Measurements from ENCODE around the gene EIF4A2. TPM values are rescaled to one million over a fixed set of nuclear protein-coding genes. Genes with fewer than 3 reads are reported as not detected.
A peak's percentile ranks its signal among the peaks of the same experiment; 100 is the strongest.

EIF4A2 gene
- total RNA-seq, 1 experiment from 2014 or later = 435 TPM

- H3K36me3 ChIP-seq (ENCODE audit: insufficient read depth, low read length, poor library complexity, severe bottlenecking) = no peaks in the 10 kb centered on the region
- ChIA-PET CTCF (interaction anchor here (0.6 kb wide), 1 partner anchor 284 kb away, joined by 5 read pairs; no protein-coding TSS in a partner anchor), POLR2A (ENCODE audit: low non-redundant PET) (no interaction called here)
- H3K4me3 ChIP-seq (ENCODE audit: low read depth, low read length, poor library complexity, severe bottlenecking) = no peak overlapping the region
- TF ChIP-seq, protein P1, sequence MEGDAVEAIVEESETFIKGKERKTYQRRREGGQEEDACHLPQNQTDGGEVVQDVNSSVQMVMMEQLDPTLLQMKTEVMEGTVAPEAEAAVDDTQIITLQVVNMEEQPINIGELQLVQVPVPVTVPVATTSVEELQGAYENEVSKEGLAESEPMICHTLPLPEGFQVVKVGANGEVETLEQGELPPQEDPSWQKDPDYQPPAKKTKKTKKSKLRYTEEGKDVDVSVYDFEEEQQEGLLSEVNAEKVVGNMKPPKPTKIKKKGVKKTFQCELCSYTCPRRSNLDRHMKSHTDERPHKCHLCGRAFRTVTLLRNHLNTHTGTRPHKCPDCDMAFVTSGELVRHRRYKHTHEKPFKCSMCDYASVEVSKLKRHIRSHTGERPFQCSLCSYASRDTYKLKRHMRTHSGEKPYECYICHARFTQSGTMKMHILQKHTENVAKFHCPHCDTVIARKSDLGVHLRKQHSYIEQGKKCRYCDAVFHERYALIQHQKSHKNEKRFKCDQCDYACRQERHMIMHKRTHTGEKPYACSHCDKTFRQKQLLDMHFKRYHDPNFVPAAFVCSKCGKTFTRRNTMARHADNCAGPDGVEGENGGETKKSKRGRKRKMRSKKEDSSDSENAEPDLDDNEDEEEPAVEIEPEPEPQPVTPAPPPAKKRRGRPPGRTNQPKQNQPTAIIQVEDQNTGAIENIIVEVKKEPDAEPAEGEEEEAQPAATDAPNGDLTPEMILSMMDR (conservative IDR thresholded peaks at IDR 0.05; ENCODE audit: low read depth, low read length) = no peak
- no peak for TF ChIP-seq EZH2 (IDR thresholded peaks at IDR 0.05; ENCODE audit: borderline replicate concordance, low read depth, low read length, poor library complexity, severe bottlenecking)
- DNase-seq (ENCODE audit: low spot score) = peak; percentile 90
- BruUV-seq (replicated peaks) = no TSS peak
- no peaks in the 10 kb centered on the region for H3K9me3 ChIP-seq (ENCODE audit: low read depth, low read length, poor library complexity, severe bottlenecking)
- peaks cover 4% of the 10 kb centered on the region for H3K4me1 ChIP-seq (ENCODE audit: insufficient read depth, low read length, poor library complexity, severe bottlenecking)
- intact Hi-C loops (cut with micrococcal nuclease; ENCODE audit: unreplicated experiment) = no loop called here
- no peak overlapping the region for H3K27ac ChIP-seq (ENCODE audit: low read depth, low read length, poor library complexity, severe bottlenecking)
- no peaks in the 10 kb centered on the region for H3K27me3 ChIP-seq (replicated peaks; ENCODE audit: insufficient read depth, low read depth, low read length, poor library complexity)
Measured at GRCh38 chr3:186746008-186746407, 37.4 kb upstream of the EIF4A2 start.

DNA sequence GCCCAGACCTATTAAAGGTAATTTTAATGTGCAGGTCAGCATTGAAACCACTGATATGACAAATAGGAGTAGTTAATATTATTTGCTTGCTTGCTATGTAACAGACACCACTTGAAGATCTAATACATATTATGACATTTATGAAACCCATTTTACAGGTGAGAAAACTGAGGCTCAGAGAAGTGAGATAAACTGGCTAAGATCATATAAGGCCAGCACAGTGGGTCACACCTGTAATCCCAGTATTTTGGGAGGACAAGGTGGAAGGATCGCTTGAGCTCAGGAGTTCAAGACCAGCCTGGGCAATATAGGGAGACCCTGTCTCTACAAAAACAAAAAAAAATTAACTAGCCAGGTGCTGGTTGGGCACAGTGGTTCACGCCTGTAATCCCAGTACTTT lies 33.1 kb upstream of the EIF4A2 start:
- no peak overlapping the region for H3K27ac ChIP-seq (ENCODE audit: low read depth, low read length, poor library complexity, severe bottlenecking)
- no peak for DNase-seq (ENCODE audit: low spot score)
- CTCF ChIA-PET = no interaction called here
- H3K27me3 ChIP-seq (replicated peaks; ENCODE audit: insufficient read depth, low read depth, low read length, poor library complexity) = no peaks in the 10 kb centered on the region
- H3K4me3 ChIP-seq (ENCODE audit: low read depth, low read length, poor library complexity, severe bottlenecking) = no peak overlapping the region
- H3K4me1 ChIP-seq (ENCODE audit: insufficient read depth, low read length, poor library complexity, severe bottlenecking) = peaks cover 4% of the 10 kb centered on the region
- TF ChIP-seq, protein P1 (conservative IDR thresholded peaks at IDR 0.05; ENCODE audit: low read depth, low read length) = no peak
- no peak for TF ChIP-seq EZH2 (IDR thresholded peaks at IDR 0.05; ENCODE audit: borderline replicate concordance, low read depth, low read length, poor library complexity, severe bottlenecking)
- H3K9me3 ChIP-seq (ENCODE audit: low read depth, low read length, poor library complexity, severe bottlenecking) = no peaks in the 10 kb centered on the region
- no peaks in the 10 kb centered on the region for H3K36me3 ChIP-seq (ENCODE audit: insufficient read depth, low read length, poor library complexity, severe bottlenecking)
- intact Hi-C loops (cut with micrococcal nuclease; ENCODE audit: unreplicated experiment) = no loop called here
- POLR2A ChIA-PET (ENCODE audit: low non-redundant PET) = no interaction called here
- no TSS peak for BruUV-seq (replicated peaks)

- DNase-seq (ENCODE audit: low spot score) = no peak
- no peaks in the 10 kb centered on the region for H3K27me3 ChIP-seq (replicated peaks; ENCODE audit: insufficient read depth, low read depth, low read length, poor library complexity)
- H3K36me3 ChIP-seq (ENCODE audit: insufficient read depth, low read length, poor library complexity, severe bottlenecking) = no peaks in the 10 kb centered on the region
- H3K9me3 ChIP-seq (ENCODE audit: low read depth, low read length, poor library complexity, severe bottlenecking) = no peaks in the 10 kb centered on the region
- BruUV-seq (replicated peaks) = no TSS peak
- intact Hi-C loops (cut with micrococcal nuclease; ENCODE audit: unreplicated experiment) = no loop called here
- CTCF ChIA-PET = no interaction called here
- no peak overlapping the region for H3K27ac ChIP-seq (ENCODE audit: low read depth, low read length, poor library complexity, severe bottlenecking)
- no peaks in the 10 kb centered on the region for H3K4me1 ChIP-seq (ENCODE audit: insufficient read depth, low read length, poor library complexity, severe bottlenecking)
- no peak overlapping the region for H3K4me3 ChIP-seq (ENCODE audit: low read depth, low read length, poor library complexity, severe bottlenecking)
- POLR2A ChIA-PET (ENCODE audit: low non-redundant PET) = no interaction called here
- TF ChIP-seq, protein P1 (conservative IDR thresholded peaks at IDR 0.05; ENCODE audit: low read depth, low read length) = no peak
- no peak for TF ChIP-seq EZH2 (IDR thresholded peaks at IDR 0.05; ENCODE audit: borderline replicate concordance, low read depth, low read length, poor library complexity, severe bottlenecking)
Measured at GRCh38 chr3:186751480-186751879, 31.9 kb upstream of the EIF4A2 start.
